ENCODE data around the gene ZBED1. TPM values are rescaled to one million over a fixed set of nuclear protein-coding genes. Genes with fewer than 3 reads are reported as not detected.

Gene ZBED1
- total and polyA plus RNA-seq, 2 experiments from 2014 or later: 16.1 to 43.8 TPM

DNA sequence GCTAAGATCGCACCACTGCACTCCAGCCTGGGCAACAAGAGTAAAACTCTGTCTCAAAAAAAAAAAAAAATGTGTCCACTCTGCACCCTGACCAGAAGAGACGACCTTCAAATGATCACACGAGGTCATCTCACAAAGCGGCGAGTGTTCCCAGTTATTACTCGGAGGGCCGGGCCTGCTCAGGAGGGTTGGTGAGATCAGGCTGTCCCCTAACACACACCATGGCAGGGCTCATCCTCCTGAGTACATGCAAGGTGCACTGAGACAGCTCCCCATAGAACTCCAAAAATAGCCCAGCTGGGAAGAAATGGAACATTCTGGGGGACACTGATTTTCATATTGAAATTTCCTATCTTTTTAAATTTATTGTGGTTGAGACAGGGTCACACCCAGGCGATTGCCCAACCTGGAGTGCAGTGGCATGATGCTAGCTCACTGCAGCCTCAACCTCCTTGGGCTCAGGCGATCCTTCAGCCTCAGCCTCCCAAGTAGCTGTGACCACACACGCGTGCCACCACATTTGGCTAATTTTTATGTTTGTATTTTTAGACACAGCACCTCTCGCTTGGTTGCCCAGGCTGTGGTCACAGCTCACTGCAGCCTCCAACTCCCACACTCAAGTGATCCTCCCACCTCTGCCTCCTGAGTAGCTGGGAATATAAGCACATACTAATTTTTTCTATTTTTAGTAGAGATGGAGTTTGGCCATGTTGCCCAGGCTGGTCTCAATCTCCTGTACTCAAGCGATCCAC lies 51.5 kb downstream of the ZBED1 start:
- Histone ChIP-seq H3K79me2 (replicated peaks; ENCODE audit: insufficient read depth) (peaks cover 71% of the 10 kb centered on the region), H3K27ac (ENCODE audit: low read depth) (peak overlapping the region; percentile 68; the same call in 1 of the 2 replicates), H3F3A (replicated peaks; ENCODE audit: low read depth) (peaks cover 7% of the 10 kb centered on the region; the same call in 1 of the 2 replicates), H3K4me1 (ENCODE audit: insufficient read depth) (peaks cover 18% of the 10 kb centered on the region), H3K36me3 (ENCODE audit: insufficient read depth) (no peaks in the 10 kb centered on the region), H2AFZ (no peak overlapping the region), H4K20me1 (replicated peaks; ENCODE audit: insufficient read depth) (no peaks in the 10 kb centered on the region), H3K9me2 (ENCODE audit: insufficient read depth) (no peaks in the 10 kb centered on the region), H3K27me3 (ENCODE audit: insufficient read depth) (no peaks in the 10 kb centered on the region), H3K4me3 (no peak overlapping the region), H3K4me2 (no peak overlapping the region)
- Mint-ChIP-seq H3K9me3 (peaks cover 32% of the 10 kb centered on the region), H3K4me1 (peaks cover 20% of the 10 kb centered on the region), H3K27ac (peak overlapping the region; percentile 95), H3K27me3 (ENCODE audit: insufficient read depth, low read depth, poor library complexity) (peaks cover 15% of the 10 kb centered on the region), H3K36me3 (ENCODE audit: low read depth) (peaks cover 57% of the 10 kb centered on the region), H3K4me3 (no peak overlapping the region)
- TF ChIP-seq, protein P1, sequence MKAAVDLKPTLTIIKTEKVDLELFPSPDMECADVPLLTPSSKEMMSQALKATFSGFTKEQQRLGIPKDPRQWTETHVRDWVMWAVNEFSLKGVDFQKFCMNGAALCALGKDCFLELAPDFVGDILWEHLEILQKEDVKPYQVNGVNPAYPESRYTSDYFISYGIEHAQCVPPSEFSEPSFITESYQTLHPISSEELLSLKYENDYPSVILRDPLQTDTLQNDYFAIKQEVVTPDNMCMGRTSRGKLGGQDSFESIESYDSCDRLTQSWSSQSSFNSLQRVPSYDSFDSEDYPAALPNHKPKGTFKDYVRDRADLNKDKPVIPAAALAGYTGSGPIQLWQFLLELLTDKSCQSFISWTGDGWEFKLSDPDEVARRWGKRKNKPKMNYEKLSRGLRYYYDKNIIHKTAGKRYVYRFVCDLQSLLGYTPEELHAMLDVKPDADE (IDR thresholded peaks at IDR 0.05): no peak
- TF ChIP-seq, protein P2, sequence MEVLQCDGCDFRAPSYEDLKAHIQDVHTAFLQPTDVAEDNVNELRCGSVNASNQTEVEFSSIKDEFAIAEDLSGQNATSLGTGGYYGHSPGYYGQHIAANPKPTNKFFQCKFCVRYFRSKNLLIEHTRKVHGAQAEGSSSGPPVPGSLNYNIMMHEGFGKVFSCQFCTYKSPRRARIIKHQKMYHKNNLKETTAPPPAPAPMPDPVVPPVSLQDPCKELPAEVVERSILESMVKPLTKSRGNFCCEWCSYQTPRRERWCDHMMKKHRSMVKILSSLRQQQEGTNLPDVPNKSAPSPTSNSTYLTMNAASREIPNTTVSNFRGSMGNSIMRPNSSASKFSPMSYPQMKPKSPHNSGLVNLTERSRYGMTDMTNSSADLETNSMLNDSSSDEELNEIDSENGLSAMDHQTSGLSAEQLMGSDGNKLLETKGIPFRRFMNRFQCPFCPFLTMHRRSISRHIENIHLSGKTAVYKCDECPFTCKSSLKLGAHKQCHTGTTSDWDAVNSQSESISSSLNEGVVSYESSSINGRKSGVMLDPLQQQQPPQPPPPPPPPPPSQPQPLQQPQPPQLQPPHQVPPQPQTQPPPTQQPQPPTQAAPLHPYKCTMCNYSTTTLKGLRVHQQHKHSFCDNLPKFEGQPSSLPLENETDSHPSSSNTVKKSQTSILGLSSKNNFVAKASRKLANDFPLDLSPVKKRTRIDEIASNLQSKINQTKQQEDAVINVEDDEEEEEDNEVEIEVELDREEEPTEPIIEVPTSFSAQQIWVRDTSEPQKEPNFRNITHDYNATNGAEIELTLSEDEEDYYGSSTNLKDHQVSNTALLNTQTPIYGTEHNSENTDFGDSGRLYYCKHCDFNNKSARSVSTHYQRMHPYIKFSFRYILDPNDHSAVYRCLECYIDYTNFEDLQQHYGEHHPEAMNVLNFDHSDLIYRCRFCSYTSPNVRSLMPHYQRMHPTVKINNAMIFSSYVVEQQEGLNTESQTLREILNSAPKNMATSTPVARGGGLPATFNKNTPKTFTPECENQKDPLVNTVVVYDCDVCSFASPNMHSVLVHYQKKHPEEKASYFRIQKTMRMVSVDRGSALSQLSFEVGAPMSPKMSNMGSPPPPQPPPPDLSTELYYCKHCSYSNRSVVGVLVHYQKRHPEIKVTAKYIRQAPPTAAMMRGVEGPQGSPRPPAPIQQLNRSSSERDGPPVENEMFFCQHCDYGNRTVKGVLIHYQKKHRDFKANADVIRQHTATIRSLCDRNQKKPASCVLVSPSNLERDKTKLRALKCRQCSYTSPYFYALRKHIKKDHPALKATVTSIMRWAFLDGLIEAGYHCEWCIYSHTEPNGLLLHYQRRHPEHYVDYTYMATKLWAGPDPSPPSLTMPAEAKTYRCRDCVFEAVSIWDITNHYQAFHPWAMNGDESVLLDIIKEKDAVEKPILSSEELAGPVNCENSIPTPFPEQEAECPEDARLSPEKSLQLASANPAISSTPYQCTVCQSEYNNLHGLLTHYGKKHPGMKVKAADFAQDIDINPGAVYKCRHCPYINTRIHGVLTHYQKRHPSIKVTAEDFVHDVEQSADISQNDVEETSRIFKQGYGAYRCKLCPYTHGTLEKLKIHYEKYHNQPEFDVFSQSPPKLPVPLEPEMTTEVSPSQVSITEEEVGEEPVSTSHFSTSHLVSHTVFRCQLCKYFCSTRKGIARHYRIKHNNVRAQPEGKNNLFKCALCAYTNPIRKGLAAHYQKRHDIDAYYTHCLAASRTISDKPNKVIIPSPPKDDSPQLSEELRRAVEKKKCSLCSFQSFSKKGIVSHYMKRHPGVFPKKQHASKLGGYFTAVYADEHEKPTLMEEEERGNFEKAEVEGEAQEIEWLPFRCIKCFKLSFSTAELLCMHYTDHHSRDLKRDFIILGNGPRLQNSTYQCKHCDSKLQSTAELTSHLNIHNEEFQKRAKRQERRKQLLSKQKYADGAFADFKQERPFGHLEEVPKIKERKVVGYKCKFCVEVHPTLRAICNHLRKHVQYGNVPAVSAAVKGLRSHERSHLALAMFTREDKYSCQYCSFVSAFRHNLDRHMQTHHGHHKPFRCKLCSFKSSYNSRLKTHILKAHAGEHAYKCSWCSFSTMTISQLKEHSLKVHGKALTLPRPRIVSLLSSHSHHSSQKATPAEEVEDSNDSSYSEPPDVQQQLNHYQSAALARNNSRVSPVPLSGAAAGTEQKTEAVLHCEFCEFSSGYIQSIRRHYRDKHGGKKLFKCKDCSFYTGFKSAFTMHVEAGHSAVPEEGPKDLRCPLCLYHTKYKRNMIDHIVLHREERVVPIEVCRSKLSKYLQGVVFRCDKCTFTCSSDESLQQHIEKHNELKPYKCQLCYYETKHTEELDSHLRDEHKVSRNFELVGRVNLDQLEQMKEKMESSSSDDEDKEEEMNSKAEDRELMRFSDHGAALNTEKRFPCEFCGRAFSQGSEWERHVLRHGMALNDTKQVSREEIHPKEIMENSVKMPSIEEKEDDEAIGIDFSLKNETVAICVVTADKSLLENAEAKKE (CRISPR knock-in tag; IDR thresholded peaks at IDR 0.05): no peak
- TF ChIP-seq POLR2AphosphoS5 (IDR thresholded peaks at IDR 0.05; ENCODE audit: low read depth) (no peak), EZH2 (IDR thresholded peaks at IDR 0.05; ENCODE audit: low read depth, unreplicated experiment) (no peak), EZH2phosphoT487 (IDR thresholded peaks at IDR 0.05; ENCODE audit: unreplicated experiment) (no peak), JUNB (IDR thresholded peaks at IDR 0.05; ENCODE audit: unreplicated experiment) (no peak), ZNF114 (CRISPR knock-in tag; IDR thresholded peaks at IDR 0.05) (no peak)
- TF ChIP-seq, protein P3, sequence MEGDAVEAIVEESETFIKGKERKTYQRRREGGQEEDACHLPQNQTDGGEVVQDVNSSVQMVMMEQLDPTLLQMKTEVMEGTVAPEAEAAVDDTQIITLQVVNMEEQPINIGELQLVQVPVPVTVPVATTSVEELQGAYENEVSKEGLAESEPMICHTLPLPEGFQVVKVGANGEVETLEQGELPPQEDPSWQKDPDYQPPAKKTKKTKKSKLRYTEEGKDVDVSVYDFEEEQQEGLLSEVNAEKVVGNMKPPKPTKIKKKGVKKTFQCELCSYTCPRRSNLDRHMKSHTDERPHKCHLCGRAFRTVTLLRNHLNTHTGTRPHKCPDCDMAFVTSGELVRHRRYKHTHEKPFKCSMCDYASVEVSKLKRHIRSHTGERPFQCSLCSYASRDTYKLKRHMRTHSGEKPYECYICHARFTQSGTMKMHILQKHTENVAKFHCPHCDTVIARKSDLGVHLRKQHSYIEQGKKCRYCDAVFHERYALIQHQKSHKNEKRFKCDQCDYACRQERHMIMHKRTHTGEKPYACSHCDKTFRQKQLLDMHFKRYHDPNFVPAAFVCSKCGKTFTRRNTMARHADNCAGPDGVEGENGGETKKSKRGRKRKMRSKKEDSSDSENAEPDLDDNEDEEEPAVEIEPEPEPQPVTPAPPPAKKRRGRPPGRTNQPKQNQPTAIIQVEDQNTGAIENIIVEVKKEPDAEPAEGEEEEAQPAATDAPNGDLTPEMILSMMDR (conservative IDR thresholded peaks at IDR 0.05; ENCODE audit: low read depth in 2 of 2): no peak
- DNase-seq (ENCODE audit: low spot score): no peak
- ATAC-seq: no peak

Data from GM23338 (cell line).